ENCODE results near the gene ZNF578.

DNA sequence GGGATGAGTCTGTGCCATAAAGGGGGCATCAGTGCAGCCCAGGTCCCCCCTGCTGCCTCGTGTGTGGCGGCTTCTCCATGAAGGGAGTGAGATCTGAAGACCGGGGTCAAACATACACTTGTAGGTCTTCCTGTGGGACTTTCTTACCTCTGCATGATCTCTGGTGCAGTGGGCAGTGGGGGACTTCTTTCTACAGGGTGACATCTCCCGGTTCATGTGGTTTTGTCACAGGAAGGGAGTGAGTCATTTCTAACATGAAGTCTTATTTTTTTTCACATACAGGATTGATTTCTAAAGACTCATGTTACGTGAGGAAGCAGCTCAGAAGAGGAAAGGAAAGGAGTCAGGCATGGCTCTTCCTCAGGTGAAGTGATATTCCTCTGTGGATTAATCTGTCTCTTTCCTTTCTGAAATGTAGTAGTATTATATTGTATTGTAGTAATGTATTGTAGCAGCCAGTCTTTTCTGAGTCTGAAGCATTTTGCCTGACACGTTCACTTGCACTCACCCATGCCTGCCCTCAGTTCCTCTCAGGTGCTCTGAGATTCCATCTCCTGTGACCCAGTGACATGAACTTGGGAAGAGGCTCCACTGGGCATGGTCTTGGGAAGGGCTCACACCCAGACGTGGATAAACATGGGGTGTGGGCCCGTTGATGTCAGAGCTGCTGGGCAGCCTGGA lies 89.8 kb downstream of the ZNF578 start:
- TF ChIP-seq, protein P1, sequence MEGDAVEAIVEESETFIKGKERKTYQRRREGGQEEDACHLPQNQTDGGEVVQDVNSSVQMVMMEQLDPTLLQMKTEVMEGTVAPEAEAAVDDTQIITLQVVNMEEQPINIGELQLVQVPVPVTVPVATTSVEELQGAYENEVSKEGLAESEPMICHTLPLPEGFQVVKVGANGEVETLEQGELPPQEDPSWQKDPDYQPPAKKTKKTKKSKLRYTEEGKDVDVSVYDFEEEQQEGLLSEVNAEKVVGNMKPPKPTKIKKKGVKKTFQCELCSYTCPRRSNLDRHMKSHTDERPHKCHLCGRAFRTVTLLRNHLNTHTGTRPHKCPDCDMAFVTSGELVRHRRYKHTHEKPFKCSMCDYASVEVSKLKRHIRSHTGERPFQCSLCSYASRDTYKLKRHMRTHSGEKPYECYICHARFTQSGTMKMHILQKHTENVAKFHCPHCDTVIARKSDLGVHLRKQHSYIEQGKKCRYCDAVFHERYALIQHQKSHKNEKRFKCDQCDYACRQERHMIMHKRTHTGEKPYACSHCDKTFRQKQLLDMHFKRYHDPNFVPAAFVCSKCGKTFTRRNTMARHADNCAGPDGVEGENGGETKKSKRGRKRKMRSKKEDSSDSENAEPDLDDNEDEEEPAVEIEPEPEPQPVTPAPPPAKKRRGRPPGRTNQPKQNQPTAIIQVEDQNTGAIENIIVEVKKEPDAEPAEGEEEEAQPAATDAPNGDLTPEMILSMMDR (IDR thresholded peaks at IDR 0.05; ENCODE audit: control extremely low read depth in 1 of 3, insufficient read depth in 1 of 3, low read depth in 1 of 3, low read length in 3 of 3) = no peak
- TF ChIP-seq, protein P2, sequence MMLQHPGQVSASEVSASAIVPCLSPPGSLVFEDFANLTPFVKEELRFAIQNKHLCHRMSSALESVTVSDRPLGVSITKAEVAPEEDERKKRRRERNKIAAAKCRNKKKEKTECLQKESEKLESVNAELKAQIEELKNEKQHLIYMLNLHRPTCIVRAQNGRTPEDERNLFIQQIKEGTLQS (IDR thresholded peaks at IDR 0.05; ENCODE audit: insufficient read depth, low read depth, low read length) = no peak
- TF ChIP-seq CHD2 (IDR thresholded peaks at IDR 0.05; ENCODE audit: low read length) (no peak), RNF2 (IDR thresholded peaks at IDR 0.05; ENCODE audit: borderline replicate concordance, low read depth, low read length, missing control alignments, poor library complexity, severe bottlenecking) (no peak)

Measured in H1 (cell line).